ENCODE measurements around the gene EPN3. TPM values are rescaled to one million over a fixed set of nuclear protein-coding genes. Genes with fewer than 3 reads are reported as not detected.

The EPN3 gene
- polyA plus RNA-seq, 1 donor = 3.3 TPM

GRCh38 chr17:50566886-50567285, 34.4 kb downstream of the EPN3 start:
- Histone ChIP-seq H3K27me3 (ENCODE audit: control insufficient read depth, insufficient read depth, low read length) (peaks cover 50% of the 10 kb centered on the region), H3K27ac (ENCODE audit: low read length) (no peak overlapping the region), H3K9me3 (ENCODE audit: control insufficient read depth, low read depth, low read length) (no peaks in the 10 kb centered on the region), H3K36me3 (ENCODE audit: control insufficient read depth, insufficient read depth, low read length) (no peaks in the 10 kb centered on the region), H3K4me3 (ENCODE audit: low read length) (no peak overlapping the region), H3K4me1 (ENCODE audit: control insufficient read depth, insufficient read depth, low read length) (peaks cover 11% of the 10 kb centered on the region)
- no CpG with 5 or more reads among the region's 2 CpGs for WGBS (ENCODE audit: insufficient coverage, low lambda C conversion rate)
- no peak for DNase-seq

GRCh38 chr17:50568659-50569058, 36.1 kb downstream of the EPN3 start:
- WGBS (ENCODE audit: insufficient coverage, low lambda C conversion rate) = no CpG with 5 or more reads among the region's 12 CpGs
- Histone ChIP-seq H3K27ac (ENCODE audit: low read length) (no peak overlapping the region), H3K9me3 (ENCODE audit: control insufficient read depth, low read depth, low read length) (no peaks in the 10 kb centered on the region), H3K4me1 (ENCODE audit: control insufficient read depth, insufficient read depth, low read length) (peaks cover 7% of the 10 kb centered on the region), H3K27me3 (ENCODE audit: control insufficient read depth, insufficient read depth, low read length) (peaks cover 33% of the 10 kb centered on the region), H3K4me3 (ENCODE audit: low read length) (no peak overlapping the region), H3K36me3 (ENCODE audit: control insufficient read depth, insufficient read depth, low read length) (no peaks in the 10 kb centered on the region)
- no peak for DNase-seq

- H3K27ac ChIP-seq (ENCODE audit: low read length) = no peak overlapping the region
- no CpG with 5 or more reads among the region's 7 CpGs for whole genome bisulfite sequencing (ENCODE audit: insufficient coverage, low lambda C conversion rate)
Observed at GRCh38 chr17:50569592-50569991, 37.1 kb downstream of the EPN3 start.

GRCh38 chr17:50570032-50570431, 37.5 kb downstream of the EPN3 start:
- peaks cover 7% of the 10 kb centered on the region for H3K4me1 ChIP-seq (ENCODE audit: control insufficient read depth, insufficient read depth, low read length)
- no peak overlapping the region for H3K27ac ChIP-seq (ENCODE audit: low read length)
- no peak for DNase-seq
- no CpG with 5 or more reads among the region's 8 CpGs for WGBS (ENCODE audit: insufficient coverage, low lambda C conversion rate)
- H3K4me3 ChIP-seq (ENCODE audit: low read length) = no peak overlapping the region
- H3K27me3 ChIP-seq (ENCODE audit: control insufficient read depth, insufficient read depth, low read length) = peaks cover 21% of the 10 kb centered on the region
- no peaks in the 10 kb centered on the region for H3K9me3 ChIP-seq (ENCODE audit: control insufficient read depth, low read depth, low read length)
- no peaks in the 10 kb centered on the region for H3K36me3 ChIP-seq (ENCODE audit: control insufficient read depth, insufficient read depth, low read length)

More at GRCh38 chr17:50569592-50569991, 37.1 kb downstream of the EPN3 start:
- DNase-seq = no peak
- Histone ChIP-seq H3K27me3 (ENCODE audit: control insufficient read depth, insufficient read depth, low read length) (peaks cover 26% of the 10 kb centered on the region), H3K4me3 (ENCODE audit: low read length) (no peak overlapping the region), H3K36me3 (ENCODE audit: control insufficient read depth, insufficient read depth, low read length) (no peaks in the 10 kb centered on the region), H3K9me3 (ENCODE audit: control insufficient read depth, low read depth, low read length) (no peaks in the 10 kb centered on the region), H3K4me1 (ENCODE audit: control insufficient read depth, insufficient read depth, low read length) (peaks cover 7% of the 10 kb centered on the region)

GRCh38 chr17:50570528-50570927, 38.0 kb downstream of the EPN3 start:
- Histone ChIP-seq H3K4me1 (ENCODE audit: control insufficient read depth, insufficient read depth, low read length) (peaks cover 4% of the 10 kb centered on the region), H3K36me3 (ENCODE audit: control insufficient read depth, insufficient read depth, low read length) (no peaks in the 10 kb centered on the region), H3K27me3 (ENCODE audit: control insufficient read depth, insufficient read depth, low read length) (peaks cover 16% of the 10 kb centered on the region), H3K27ac (ENCODE audit: low read length) (no peak overlapping the region), H3K4me3 (ENCODE audit: low read length) (no peak overlapping the region), H3K9me3 (ENCODE audit: control insufficient read depth, low read depth, low read length) (peaks cover under 1% of the 10 kb centered on the region)
- WGBS (ENCODE audit: insufficient coverage, low lambda C conversion rate) = no CpG with 5 or more reads among the region's 7 CpGs
- no peak for DNase-seq

GRCh38 chr17:50571681-50572080, 39.1 kb downstream of the EPN3 start:
- Histone ChIP-seq H3K27me3 (ENCODE audit: control insufficient read depth, insufficient read depth, low read length) (peaks cover 5% of the 10 kb centered on the region), H3K4me3 (ENCODE audit: low read length) (no peak overlapping the region), H3K4me1 (ENCODE audit: control insufficient read depth, insufficient read depth, low read length) (no peaks in the 10 kb centered on the region), H3K9me3 (ENCODE audit: control insufficient read depth, low read depth, low read length) (peaks cover 3% of the 10 kb centered on the region), H3K36me3 (ENCODE audit: control insufficient read depth, insufficient read depth, low read length) (no peaks in the 10 kb centered on the region), H3K27ac (ENCODE audit: low read length) (no peak overlapping the region)
- DNase-seq = no peak
- WGBS (ENCODE audit: insufficient coverage, low lambda C conversion rate) = no CpG with 5 or more reads among the region's 19 CpGs

- no peak for DNase-seq
- WGBS (ENCODE audit: insufficient coverage, low lambda C conversion rate) = no CpG with 5 or more reads among the region's 20 CpGs
- Histone ChIP-seq H3K4me1 (ENCODE audit: control insufficient read depth, insufficient read depth, low read length) (no peaks in the 10 kb centered on the region), H3K4me3 (ENCODE audit: low read length) (no peak overlapping the region), H3K9me3 (ENCODE audit: control insufficient read depth, low read depth, low read length) (peaks cover 3% of the 10 kb centered on the region), H3K27ac (ENCODE audit: low read length) (no peak overlapping the region), H3K36me3 (ENCODE audit: control insufficient read depth, insufficient read depth, low read length) (no peaks in the 10 kb centered on the region), H3K27me3 (ENCODE audit: control insufficient read depth, insufficient read depth, low read length) (no peaks in the 10 kb centered on the region)
Observed at GRCh38 chr17:50572541-50572940, 40.0 kb downstream of the EPN3 start.

- DNase-seq = no peak
- H3K27me3 ChIP-seq (ENCODE audit: control insufficient read depth, insufficient read depth, low read length) = no peaks in the 10 kb centered on the region
- H3K4me1 ChIP-seq (ENCODE audit: control insufficient read depth, insufficient read depth, low read length) = no peaks in the 10 kb centered on the region
- no peak overlapping the region for H3K27ac ChIP-seq (ENCODE audit: low read length)
- H3K4me3 ChIP-seq (ENCODE audit: low read length) = no peak overlapping the region
- no CpG with 5 or more reads among the region's 12 CpGs for WGBS (ENCODE audit: insufficient coverage, low lambda C conversion rate)
- no peaks in the 10 kb centered on the region for H3K36me3 ChIP-seq (ENCODE audit: control insufficient read depth, insufficient read depth, low read length)
- peaks cover 3% of the 10 kb centered on the region for H3K9me3 ChIP-seq (ENCODE audit: control insufficient read depth, low read depth, low read length)
Observed at GRCh38 chr17:50573866-50574611, 41.5 kb downstream of the EPN3 start.

GRCh38 chr17:50575581-50576210, 43.2 kb downstream of the EPN3 start:
- no peak overlapping the region for H3K27ac ChIP-seq (ENCODE audit: low read length)
- no peak overlapping the region for H3K4me3 ChIP-seq (ENCODE audit: low read length)
- H3K9me3 ChIP-seq (ENCODE audit: control insufficient read depth, low read depth, low read length) = peaks cover 3% of the 10 kb centered on the region
- no peaks in the 10 kb centered on the region for H3K4me1 ChIP-seq (ENCODE audit: control insufficient read depth, insufficient read depth, low read length)
- no peaks in the 10 kb centered on the region for H3K36me3 ChIP-seq (ENCODE audit: control insufficient read depth, insufficient read depth, low read length)
- WGBS (ENCODE audit: insufficient coverage, low lambda C conversion rate) = no CpG with 5 or more reads among the region's 33 CpGs
- peaks cover 6% of the 10 kb centered on the region for H3K27me3 ChIP-seq (ENCODE audit: control insufficient read depth, insufficient read depth, low read length)
- no peak for DNase-seq

- no CpG with 5 or more reads among the region's 13 CpGs for WGBS (ENCODE audit: insufficient coverage, low lambda C conversion rate)
Observed at GRCh38 chr17:50576864-50577263, 44.3 kb downstream of the EPN3 start.

More at GRCh38 chr17:50576864-50577263, 44.3 kb downstream of the EPN3 start:
- no peak for DNase-seq
- Histone ChIP-seq H3K4me1 (ENCODE audit: control insufficient read depth, insufficient read depth, low read length) (no peaks in the 10 kb centered on the region), H3K4me3 (ENCODE audit: low read length) (no peak overlapping the region), H3K27me3 (ENCODE audit: control insufficient read depth, insufficient read depth, low read length) (peaks cover 6% of the 10 kb centered on the region), H3K27ac (ENCODE audit: low read length) (no peak overlapping the region), H3K36me3 (ENCODE audit: control insufficient read depth, insufficient read depth, low read length) (no peaks in the 10 kb centered on the region), H3K9me3 (ENCODE audit: control insufficient read depth, low read depth, low read length) (peaks cover 3% of the 10 kb centered on the region)

Measured in large intestine (tissue), 3 donors.